HG02938 (cell line): ENCODE measurements around the gene MAP4K4.

Experiments
- ATAC-seq: cut with Tn5 transposase; IDR thresholded peaks from one replicate; pipeline ENCODE4 v1.9.1; 2021; ENCODE audit warnings: mild to moderate bottlenecking, moderate library complexity; ENCODE audit not compliant: unreplicated experiment

MAP4K4 gene

GRCh38 chr2:101782427-101782792 is 84.9 kb downstream of the MAP4K4 start:
- ATAC-seq = no peak

- no peak for ATAC-seq
Measured at GRCh38 chr2:101787097-101787496, 89.6 kb downstream of the MAP4K4 start.

GRCh38 chr2:101788565-101788964 is 91.1 kb downstream of the MAP4K4 start:
- no peak for ATAC-seq

GRCh38 chr2:101788995-101789970 is 91.8 kb downstream of the MAP4K4 start:
- no peak for ATAC-seq

- no peak for ATAC-seq
Measured at GRCh38 chr2:101790416-101790815, 92.9 kb downstream of the MAP4K4 start.

GRCh38 chr2:101790857-101791256 is 93.3 kb downstream of the MAP4K4 start:
- no peak for ATAC-seq

- no peak for ATAC-seq
Measured at GRCh38 chr2:101792208-101792607, 94.7 kb downstream of the MAP4K4 start.

GRCh38 chr2:101793277-101793969 is 95.9 kb downstream of the MAP4K4 start:
- no peak for ATAC-seq

GRCh38 chr2:101794141-101794540 is 96.6 kb downstream of the MAP4K4 start:
- no peak for ATAC-seq

GRCh38 chr2:101795033-101795432 is 97.5 kb downstream of the MAP4K4 start:
- no peak for ATAC-seq

GRCh38 chr2:101796825-101797600 is 99.5 kb downstream of the MAP4K4 start:
- no peak for ATAC-seq

GRCh38 chr2:101801496-101801895 is 104.0 kb downstream of the MAP4K4 start:
- no peak for ATAC-seq

- ATAC-seq = no peak
Measured at GRCh38 chr2:101802329-101802728, 104.8 kb downstream of the MAP4K4 start.

GRCh38 chr2:101803128-101803527 is 105.6 kb downstream of the MAP4K4 start:
- ATAC-seq = no peak

GRCh38 chr2:101803945-101804696 is 106.6 kb downstream of the MAP4K4 start:
- ATAC-seq = no peak

GRCh38 chr2:101805152-101806088 is 107.9 kb downstream of the MAP4K4 start:
- no peak for ATAC-seq

GRCh38 chr2:101806123-101806522 is 108.6 kb downstream of the MAP4K4 start:
- no peak for ATAC-seq

GRCh38 chr2:101806701-101807100 is 109.2 kb downstream of the MAP4K4 start:
- no peak for ATAC-seq

- no peak for ATAC-seq
Measured at GRCh38 chr2:101807242-101807641, 109.7 kb downstream of the MAP4K4 start.
